Caco-2 (cell line): ENCODE data around the gene GALNT18. TPM values are rescaled to one million over a fixed set of nuclear protein-coding genes. Genes with fewer than 3 reads are reported as not detected.

Experiments used
- BruUV-seq: library from RNA; stranded (reverse); fragments of 400-500 nt; replicated peaks from 2 replicates; lab custom pipeline; 2021; lab: Mats Ljungman, UMichigan
- CTCF ChIA-PET: fragments of 300-600 bp; sonication (Branson Sonifier 250); formaldehyde crosslinking; loops from one replicate; lab custom pipeline; 2022; ENCODE audit warnings: antibody characterized with exemption; lab: Charles Lee
- POLR2A ChIA-PET: fragments of 300-600 bp; sonication (Branson Sonifier 250); formaldehyde crosslinking; loops from one replicate; lab custom pipeline; 2022; ENCODE audit warnings: antibody characterized with exemption; lab: Charles Lee
- DNase-seq, 2 experiments: peaks; one replicate each; pipeline versions ENCODE4 v3.0.0 to v3.0.0-alpha.2; 2020 to 2022
- H3K27me3 ChIP-seq: replicated peaks from 2 replicates; pipeline ENCODE4 v1.6.0; 2011; ENCODE audit warnings: low read length; ENCODE audit not compliant: control insufficient read depth, insufficient read depth
- H3K36me3 ChIP-seq: 2 replicates; pipeline ENCODE4 v1.5.1; 2011; ENCODE audit warnings: low read length; ENCODE audit not compliant: control insufficient read depth, insufficient read depth
- H3K4me1 ChIP-seq: fragments of 250-450 bp; sonication (Bioruptor Pico); 2 replicates; pipeline ENCODE4 v1.5.1; 2020; ENCODE audit warnings: mild to moderate bottlenecking
- H3K4me3 ChIP-seq: 2 replicates; pipeline ENCODE4 v1.5.1; 2011; ENCODE audit warnings: low read depth, mild to moderate bottlenecking, control low read depth, low read length
- H3K9me3 ChIP-seq: fragments of 250-450 bp; sonication (Bioruptor Pico); 2 replicates; pipeline ENCODE4 v1.5.1; 2020; ENCODE audit warnings: mild to moderate bottlenecking, moderate library complexity
- H3K27ac Mint-ChIP-seq: one replicate; pipeline ENCODE4 v1.8.0; 2022; ENCODE audit warnings: mixed read lengths; ENCODE audit not compliant: unreplicated experiment
- H3K27me3 Mint-ChIP-seq: one replicate; pipeline ENCODE4 v1.8.0; 2022; ENCODE audit warnings: mixed read lengths; ENCODE audit not compliant: insufficient read depth, unreplicated experiment
- H3K36me3 Mint-ChIP-seq: one replicate; pipeline ENCODE4 v1.8.0; 2022; ENCODE audit warnings: mild to moderate bottlenecking, mixed read lengths; ENCODE audit not compliant: insufficient read depth, unreplicated experiment
- H3K4me1 Mint-ChIP-seq: one replicate; pipeline ENCODE4 v1.8.0; 2022; ENCODE audit warnings: low read depth, mixed read lengths; ENCODE audit not compliant: unreplicated experiment
- H3K4me3 Mint-ChIP-seq: one replicate; pipeline ENCODE4 v1.8.0; 2022; ENCODE audit warnings: mild to moderate bottlenecking, moderate library complexity, mixed read lengths; ENCODE audit not compliant: unreplicated experiment
- H3K9me3 Mint-ChIP-seq: one replicate; pipeline ENCODE4 v1.8.0; 2022; ENCODE audit warnings: mixed read lengths; ENCODE audit not compliant: unreplicated experiment
- intact Hi-C: fragments of 100-400 bp; cut with micrococcal nuclease; formaldehyde crosslinking; loops from one replicate; pipeline ENCODE4 v1.10.0; 2022; ENCODE audit not compliant: unreplicated experiment
- total RNA-seq: library from RNA; stranded (reverse); gene quantifications from 2 replicates; pipeline ENCODE4 v1.2.3, GENCODE V29; 2022
- TF ChIP-seq, protein P1 (sequence below), 2 experiments: fragments of 200-600 bp in 1 of 2; IDR thresholded peaks; 1 replicate in 1 of 2; 2 replicates in 1 of 2; pipeline versions ENCODE4 v1.5.1 to v1.8.0; 2011 to 2022; ENCODE audit warnings: antibody characterized with exemption in 1 of 2, control low read depth in 1 of 2, inconsistent platforms in 1 of 2, low read depth in 1 of 2, low read length in 1 of 2, mild to moderate bottlenecking in 1 of 2, moderate library complexity in 1 of 2; ENCODE audit not compliant: insufficient read depth in 1 of 2, severe bottlenecking in 1 of 2, unreplicated experiment in 1 of 2

GALNT18 gene
- total RNA-seq, 1 experiment from 2014 or later: 0.43 TPM

DNA sequence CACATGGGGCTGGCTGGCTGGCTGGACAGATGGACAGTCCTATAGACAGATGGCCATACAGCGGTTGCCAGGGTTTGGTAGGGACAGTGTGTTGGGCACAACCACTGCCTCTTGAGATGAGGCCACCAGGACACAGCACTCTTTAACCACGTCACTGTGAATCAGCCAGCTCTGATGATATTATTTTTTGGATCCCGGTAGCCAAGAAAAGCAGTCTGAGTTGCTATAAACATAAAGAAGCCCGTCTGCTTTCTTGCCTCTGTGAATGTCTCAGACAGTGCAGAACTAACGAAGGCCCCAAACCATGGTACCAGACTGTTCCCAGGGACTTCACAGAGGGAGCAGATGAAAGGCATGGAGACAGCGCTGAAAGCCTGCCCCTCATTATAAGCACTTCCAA is 152.9 kb downstream of the GALNT18 start:
- no peak for DNase-seq
- no peaks in the 10 kb centered on the region for H3K36me3 ChIP-seq
- H3K27me3 ChIP-seq: no peaks in the 10 kb centered on the region
- no peaks in the 10 kb centered on the region for H3K9me3 ChIP-seq
- Mint-ChIP-seq H3K36me3 (no peaks in the 10 kb centered on the region), H3K27me3 (peaks cover 5% of the 10 kb centered on the region), H3K4me3 (no peak overlapping the region), H3K9me3 (no peaks in the 10 kb centered on the region), H3K4me1 (no peaks in the 10 kb centered on the region), H3K27ac (no peak overlapping the region)
- H3K4me3 ChIP-seq: no peak overlapping the region
- no peaks in the 10 kb centered on the region for H3K4me1 ChIP-seq
- no TSS peak for BruUV-seq
- CTCF ChIA-PET: no interaction called here
- TF ChIP-seq, protein P1, sequence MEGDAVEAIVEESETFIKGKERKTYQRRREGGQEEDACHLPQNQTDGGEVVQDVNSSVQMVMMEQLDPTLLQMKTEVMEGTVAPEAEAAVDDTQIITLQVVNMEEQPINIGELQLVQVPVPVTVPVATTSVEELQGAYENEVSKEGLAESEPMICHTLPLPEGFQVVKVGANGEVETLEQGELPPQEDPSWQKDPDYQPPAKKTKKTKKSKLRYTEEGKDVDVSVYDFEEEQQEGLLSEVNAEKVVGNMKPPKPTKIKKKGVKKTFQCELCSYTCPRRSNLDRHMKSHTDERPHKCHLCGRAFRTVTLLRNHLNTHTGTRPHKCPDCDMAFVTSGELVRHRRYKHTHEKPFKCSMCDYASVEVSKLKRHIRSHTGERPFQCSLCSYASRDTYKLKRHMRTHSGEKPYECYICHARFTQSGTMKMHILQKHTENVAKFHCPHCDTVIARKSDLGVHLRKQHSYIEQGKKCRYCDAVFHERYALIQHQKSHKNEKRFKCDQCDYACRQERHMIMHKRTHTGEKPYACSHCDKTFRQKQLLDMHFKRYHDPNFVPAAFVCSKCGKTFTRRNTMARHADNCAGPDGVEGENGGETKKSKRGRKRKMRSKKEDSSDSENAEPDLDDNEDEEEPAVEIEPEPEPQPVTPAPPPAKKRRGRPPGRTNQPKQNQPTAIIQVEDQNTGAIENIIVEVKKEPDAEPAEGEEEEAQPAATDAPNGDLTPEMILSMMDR (IDR thresholded peaks at IDR 0.05; ENCODE audit: insufficient read depth in 1 of 2, low read depth in 1 of 2, low read length in 1 of 2, severe bottlenecking in 1 of 2, unreplicated experiment in 1 of 2): no peak
- POLR2A ChIA-PET: no interaction called here
- intact Hi-C loops: no loop called here

DNA sequence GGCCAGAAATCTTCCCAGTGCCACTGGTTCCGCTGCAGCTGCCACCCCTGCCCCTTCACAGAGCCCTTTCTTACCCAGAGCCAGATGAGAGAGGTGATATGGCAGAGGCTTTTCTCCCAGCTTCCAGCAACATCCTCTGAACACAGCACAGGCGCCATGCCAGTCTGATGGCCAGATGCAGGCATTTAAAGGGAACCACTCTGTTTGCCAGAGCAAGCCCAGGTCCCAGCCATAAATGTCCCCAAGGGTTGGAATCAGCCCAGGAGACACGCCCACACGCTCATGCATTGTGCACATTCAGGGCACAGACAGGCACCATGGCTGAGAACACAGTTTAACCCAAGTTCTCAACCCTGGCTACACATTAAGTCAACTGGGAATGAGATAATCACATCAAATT is 154.5 kb downstream of the GALNT18 start:
- intact Hi-C loops: no loop called here

DNA sequence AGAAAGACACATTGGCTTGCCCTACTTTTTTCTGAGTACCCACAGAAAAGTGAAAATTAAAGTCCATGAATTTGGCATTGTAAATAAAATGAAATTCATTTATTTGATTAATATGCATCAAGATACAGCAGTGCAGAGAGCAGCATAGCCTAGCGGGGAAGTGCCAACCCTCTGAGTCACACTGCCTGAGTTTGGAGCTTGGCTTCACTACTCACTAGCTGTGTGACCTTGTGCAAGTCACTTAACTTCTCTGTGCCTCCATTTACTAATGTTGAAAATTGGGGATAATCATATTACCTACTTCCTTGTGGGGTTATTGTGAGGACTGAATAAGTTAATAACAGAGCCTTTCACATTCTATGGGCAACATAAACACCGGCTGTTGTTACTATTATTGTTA is 157.2 kb downstream of the GALNT18 start:
- ChIA-PET CTCF (no interaction called here), POLR2A (no interaction called here)
- Mint-ChIP-seq H3K27me3 (peaks cover 5% of the 10 kb centered on the region), H3K9me3 (no peaks in the 10 kb centered on the region), H3K36me3 (no peaks in the 10 kb centered on the region), H3K4me1 (no peaks in the 10 kb centered on the region), H3K4me3 (no peak overlapping the region), H3K27ac (no peak overlapping the region)
- DNase-seq: no peak
- intact Hi-C loops: no loop called here
- TF ChIP-seq, protein P1 (IDR thresholded peaks at IDR 0.05; ENCODE audit: insufficient read depth in 1 of 2, low read depth in 1 of 2, low read length in 1 of 2, severe bottlenecking in 1 of 2, unreplicated experiment in 1 of 2): no peak
- Histone ChIP-seq H3K4me1 (no peaks in the 10 kb centered on the region), H3K27me3 (no peaks in the 10 kb centered on the region; the same call in 1 of the 2 replicates), H3K36me3 (no peaks in the 10 kb centered on the region), H3K4me3 (no peak overlapping the region), H3K9me3 (no peaks in the 10 kb centered on the region)
- BruUV-seq: no TSS peak

More for the DNA sequence above, 154.5 kb downstream of the GALNT18 start:
- no peaks in the 10 kb centered on the region for H3K9me3 Mint-ChIP-seq
- CTCF ChIA-PET: no interaction called here
- no peaks in the 10 kb centered on the region for H3K4me1 Mint-ChIP-seq
- Histone ChIP-seq H3K4me3 (no peak overlapping the region), H3K4me1 (no peaks in the 10 kb centered on the region), H3K9me3 (no peaks in the 10 kb centered on the region), H3K27me3 (no peaks in the 10 kb centered on the region), H3K36me3 (no peaks in the 10 kb centered on the region)
- DNase-seq: no peak
- POLR2A ChIA-PET: no interaction called here
- no peak overlapping the region for H3K4me3 Mint-ChIP-seq
- no TSS peak for BruUV-seq
- H3K27ac Mint-ChIP-seq: no peak overlapping the region
- H3K36me3 Mint-ChIP-seq: no peaks in the 10 kb centered on the region
- peaks cover 5% of the 10 kb centered on the region for H3K27me3 Mint-ChIP-seq
- TF ChIP-seq, protein P1 (IDR thresholded peaks at IDR 0.05; ENCODE audit: insufficient read depth in 1 of 2, low read depth in 1 of 2, low read length in 1 of 2, severe bottlenecking in 1 of 2, unreplicated experiment in 1 of 2): no peak
